Measurements from ENCODE around the gene GOLGA1.
"Not testable (repeated sequence)": the region's sequence is repeated elsewhere in the genome, so short reads cannot be mapped to it uniquely, and the experiment has no call there.

DNA sequence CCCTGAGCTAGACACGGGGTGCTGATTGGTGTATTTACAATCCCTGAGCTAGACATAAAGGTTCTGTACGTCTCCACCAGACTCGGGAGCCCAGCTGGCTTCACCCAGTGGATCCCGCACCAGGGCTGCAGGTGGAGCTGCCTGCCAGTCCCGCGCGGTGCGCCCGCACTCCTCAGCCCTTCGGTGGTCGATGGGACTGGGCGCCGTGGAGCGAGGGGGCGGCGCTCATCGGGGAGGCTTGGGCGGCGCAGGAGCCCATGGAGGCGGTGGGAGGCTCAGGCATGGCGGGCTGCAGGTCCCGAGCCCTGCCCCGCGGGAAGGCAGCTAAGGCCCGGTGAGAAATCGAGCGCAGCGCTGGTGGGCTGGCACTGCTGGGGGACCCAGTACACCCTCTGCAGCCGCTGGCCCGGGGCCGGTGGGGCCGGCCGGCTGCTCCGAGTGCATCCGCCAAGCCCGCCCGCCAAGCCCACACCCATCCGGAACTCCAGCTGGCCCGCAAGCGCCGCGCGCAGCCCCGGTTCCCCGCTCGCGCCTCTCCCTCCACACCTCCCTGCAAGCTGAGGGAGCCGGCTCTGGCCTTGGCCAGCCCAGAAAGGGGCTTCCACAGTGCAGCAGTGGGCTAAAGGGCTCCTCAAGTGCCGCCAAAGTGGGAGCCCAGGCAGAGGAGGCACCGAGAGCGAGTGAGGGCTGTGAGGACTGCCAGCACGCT is 102.2 kb downstream of the GOLGA1 start:
- TF ChIP-seq, protein P1, sequence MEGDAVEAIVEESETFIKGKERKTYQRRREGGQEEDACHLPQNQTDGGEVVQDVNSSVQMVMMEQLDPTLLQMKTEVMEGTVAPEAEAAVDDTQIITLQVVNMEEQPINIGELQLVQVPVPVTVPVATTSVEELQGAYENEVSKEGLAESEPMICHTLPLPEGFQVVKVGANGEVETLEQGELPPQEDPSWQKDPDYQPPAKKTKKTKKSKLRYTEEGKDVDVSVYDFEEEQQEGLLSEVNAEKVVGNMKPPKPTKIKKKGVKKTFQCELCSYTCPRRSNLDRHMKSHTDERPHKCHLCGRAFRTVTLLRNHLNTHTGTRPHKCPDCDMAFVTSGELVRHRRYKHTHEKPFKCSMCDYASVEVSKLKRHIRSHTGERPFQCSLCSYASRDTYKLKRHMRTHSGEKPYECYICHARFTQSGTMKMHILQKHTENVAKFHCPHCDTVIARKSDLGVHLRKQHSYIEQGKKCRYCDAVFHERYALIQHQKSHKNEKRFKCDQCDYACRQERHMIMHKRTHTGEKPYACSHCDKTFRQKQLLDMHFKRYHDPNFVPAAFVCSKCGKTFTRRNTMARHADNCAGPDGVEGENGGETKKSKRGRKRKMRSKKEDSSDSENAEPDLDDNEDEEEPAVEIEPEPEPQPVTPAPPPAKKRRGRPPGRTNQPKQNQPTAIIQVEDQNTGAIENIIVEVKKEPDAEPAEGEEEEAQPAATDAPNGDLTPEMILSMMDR (IDR thresholded peaks at IDR 0.05; ENCODE audit: insufficient read depth, low read length), result not testable (repeated sequence)
- TF ChIP-seq GABPA, POLR2AphosphoS5 (IDR thresholded peaks at IDR 0.05; ENCODE audit: low read depth): not testable (repeated sequence)
- TF ChIP-seq, protein P2, sequence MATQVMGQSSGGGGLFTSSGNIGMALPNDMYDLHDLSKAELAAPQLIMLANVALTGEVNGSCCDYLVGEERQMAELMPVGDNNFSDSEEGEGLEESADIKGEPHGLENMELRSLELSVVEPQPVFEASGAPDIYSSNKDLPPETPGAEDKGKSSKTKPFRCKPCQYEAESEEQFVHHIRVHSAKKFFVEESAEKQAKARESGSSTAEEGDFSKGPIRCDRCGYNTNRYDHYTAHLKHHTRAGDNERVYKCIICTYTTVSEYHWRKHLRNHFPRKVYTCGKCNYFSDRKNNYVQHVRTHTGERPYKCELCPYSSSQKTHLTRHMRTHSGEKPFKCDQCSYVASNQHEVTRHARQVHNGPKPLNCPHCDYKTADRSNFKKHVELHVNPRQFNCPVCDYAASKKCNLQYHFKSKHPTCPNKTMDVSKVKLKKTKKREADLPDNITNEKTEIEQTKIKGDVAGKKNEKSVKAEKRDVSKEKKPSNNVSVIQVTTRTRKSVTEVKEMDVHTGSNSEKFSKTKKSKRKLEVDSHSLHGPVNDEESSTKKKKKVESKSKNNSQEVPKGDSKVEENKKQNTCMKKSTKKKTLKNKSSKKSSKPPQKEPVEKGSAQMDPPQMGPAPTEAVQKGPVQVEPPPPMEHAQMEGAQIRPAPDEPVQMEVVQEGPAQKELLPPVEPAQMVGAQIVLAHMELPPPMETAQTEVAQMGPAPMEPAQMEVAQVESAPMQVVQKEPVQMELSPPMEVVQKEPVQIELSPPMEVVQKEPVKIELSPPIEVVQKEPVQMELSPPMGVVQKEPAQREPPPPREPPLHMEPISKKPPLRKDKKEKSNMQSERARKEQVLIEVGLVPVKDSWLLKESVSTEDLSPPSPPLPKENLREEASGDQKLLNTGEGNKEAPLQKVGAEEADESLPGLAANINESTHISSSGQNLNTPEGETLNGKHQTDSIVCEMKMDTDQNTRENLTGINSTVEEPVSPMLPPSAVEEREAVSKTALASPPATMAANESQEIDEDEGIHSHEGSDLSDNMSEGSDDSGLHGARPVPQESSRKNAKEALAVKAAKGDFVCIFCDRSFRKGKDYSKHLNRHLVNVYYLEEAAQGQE (IDR thresholded peaks at IDR 0.05; ENCODE audit: insufficient replicate concordance, low read depth), result not testable (repeated sequence)

All from HL-60 (cell line).